Esophagus squamous epithelium (tissue), 5 donors: ENCODE data around the gene MTG2. TPM values are rescaled to one million over a fixed set of nuclear protein-coding genes. Genes with fewer than 3 reads are reported as not detected.
A peak's percentile ranks its signal among the peaks of the same experiment; 100 is the strongest.

Experiments used
- DNase-seq: peaks from one replicate; lab custom pipeline; 2025; lab: John Stamatoyannopoulos, UW
- H3K27ac ChIP-seq, 4 donors: fragments of 200-600 bp; sonication (generic); one replicate each; pipeline ENCODE4 v1.5.1; 2016 to 2019; ENCODE audit warnings: mild to moderate bottlenecking in 1 of 4
- H3K27me3 ChIP-seq, 4 donors: fragments of 200-600 bp; sonication (generic); 1 replicate in 3 of 4; 2 replicates in 1 of 4; pipeline versions ENCODE4 v1.5.1 to v1.6.0; 2017 to 2021; ENCODE audit warnings: antibody characterized with exemption in 1 of 4
- H3K36me3 ChIP-seq, 3 donors: fragments of 200-600 bp; sonication (generic); one replicate each; pipeline ENCODE4 v1.5.1; 2016 to 2019
- H3K4me1 ChIP-seq, 3 donors: fragments of 200-600 bp; sonication (generic); one replicate each; pipeline ENCODE4 v1.5.1; 2017 to 2019
- H3K4me3 ChIP-seq, 4 donors: fragments of 200-600 bp; sonication (generic); 1 replicate in 3 of 4; 2 replicates in 1 of 4; pipeline ENCODE4 v1.5.1; 2016 to 2019; ENCODE audit warnings: mild to moderate bottlenecking in 2 of 4, moderate library complexity in 1 of 4
- H3K9me3 ChIP-seq, 3 donors: fragments of 200-600 bp; sonication (generic); one replicate each; pipeline ENCODE4 v1.5.1; 2016 to 2019
- CTCF ChIP-seq, 6 experiments: fragments of 450-650 bp in 4 of 6; fragments of 200-600 bp in 2 of 6; sonication (generic) in 2 of 6; IDR thresholded peaks; one replicate each; pipeline ENCODE4 v1.5.1; 2016 to 2019; ENCODE audit warnings: antibody characterized with exemption in 6 of 6, mild to moderate bottlenecking in 4 of 6, moderate library complexity in 4 of 6
- POLR2A ChIP-seq, 4 donors: fragments of 450-650 bp; IDR thresholded peaks; one replicate each; pipeline ENCODE4 v1.6.1; 2017; ENCODE audit warnings: antibody characterized with exemption in 4 of 4, mild to moderate bottlenecking in 4 of 4, moderate library complexity in 3 of 4
- WGBS, 2 donors: methylation state at CpG; one replicate each; pipeline ENCODE4 v1.1.5; 2018; 5-methylcytosine and 5-hydroxymethylcytosine counted together
- intact Hi-C: fragments of 100-400 bp; cut with DNase I; formaldehyde crosslinking; loops from one replicate; pipeline ENCODE4 v1.15.0; 2022
- total RNA-seq, 4 donors: library from RNA; depleted of rRNA; stranded (reverse); fragments of >200 nt; gene quantifications; one replicate each; pipeline ENCODE4 v1.1.0, GENCODE V29; 2016
- donor health status: DM: yes; HTN: yes; CAD: no.

MTG2 gene
- total RNA-seq, 4 donors from 2014 or later: 17.4 to 25.5 (median 21.7) TPM

GRCh38 chr20:62149532-62150309, 33.1 kb upstream of the MTG2 start:
- H3K27me3 ChIP-seq: no peaks in the 10 kb centered on the region
- H3K36me3 ChIP-seq: peaks cover 0 to 28% (median 0%) of the 10 kb centered on the region in 3 donors
- H3K27ac ChIP-seq: peak overlapping the region; percentile 28 to 53 (median 48)
- H3K9me3 ChIP-seq: no peaks in the 10 kb centered on the region
- intact Hi-C loops: no loop called here
- DNase-seq: no peak
- peaks cover 24 to 68% (median 29%) of the 10 kb centered on the region in 3 donors for H3K4me1 ChIP-seq
- WGBS, 2 donors: 27 to 44% methylated on average over 9 to 15 of the region's 24 CpGs
- TF ChIP-seq POLR2A (IDR thresholded peaks at IDR 0.05): no peak
- TF ChIP-seq CTCF (IDR thresholded peaks at IDR 0.05): no peak
- H3K4me3 ChIP-seq: no peak overlapping the region

GRCh38 chr20:62150310-62150575, 32.6 kb upstream of the MTG2 start:
- no peak for DNase-seq
- Histone ChIP-seq H3K27ac (peak overlapping the region in 3 of 4 donors; percentile 46 to 53 (median 49)), H3K9me3 (no peaks in the 10 kb centered on the region), H3K27me3 (no peaks in the 10 kb centered on the region), H3K36me3 (peaks cover 0 to 32% (median 0%) of the 10 kb centered on the region in 3 donors), H3K4me1 (peaks cover 19 to 63% (median 23%) of the 10 kb centered on the region in 3 donors), H3K4me3 (no peak overlapping the region)
- intact Hi-C loops: no loop called here
- TF ChIP-seq CTCF (IDR thresholded peaks at IDR 0.05): no peak
- TF ChIP-seq POLR2A (IDR thresholded peaks at IDR 0.05): no peak
- 63 to 80% methylated on average over 4 to 11 of the region's 11 CpGs for WGBS, 2 donors

GRCh38 chr20:62151225-62151624, 31.6 kb upstream of the MTG2 start:
- TF ChIP-seq CTCF (IDR thresholded peaks at IDR 0.05) (no peak), POLR2A (IDR thresholded peaks at IDR 0.05) (no peak)
- Histone ChIP-seq H3K4me3 (no peak overlapping the region), H3K4me1 (peaks cover 14 to 63% (median 22%) of the 10 kb centered on the region in 3 donors), H3K9me3 (no peaks in the 10 kb centered on the region), H3K36me3 (peaks cover 0 to 36% (median 0%) of the 10 kb centered on the region in 3 donors), H3K27me3 (no peaks in the 10 kb centered on the region), H3K27ac (no peak overlapping the region)
- DNase-seq: no peak
- 87 to 93% methylated on average over 5 to 7 of the region's 11 CpGs for WGBS, 2 donors
- intact Hi-C loops: no loop called here

- intact Hi-C loops: no loop called here
- DNase-seq: no peak
- Histone ChIP-seq H3K36me3 (peaks cover 0 to 39% (median 0%) of the 10 kb centered on the region in 3 donors), H3K9me3 (no peaks in the 10 kb centered on the region), H3K27ac (no peak overlapping the region), H3K27me3 (no peaks in the 10 kb centered on the region), H3K4me3 (no peak overlapping the region), H3K4me1 (peaks cover 18 to 63% (median 27%) of the 10 kb centered on the region in 3 donors)
- no peak for TF ChIP-seq POLR2A (IDR thresholded peaks at IDR 0.05)
- TF ChIP-seq CTCF (IDR thresholded peaks at IDR 0.05): no peak
- 81 to 91% methylated on average over 16 to 21 of the region's 23 CpGs for WGBS, 2 donors
Observed at GRCh38 chr20:62151835-62152364, 30.9 kb upstream of the MTG2 start.
